H1 (cell line): ENCODE results near the gene MAML3. TPM values are rescaled to one million over a fixed set of nuclear protein-coding genes. Genes with fewer than 3 reads are reported as not detected.
A peak's percentile ranks its signal among the peaks of the same experiment; 100 is the strongest.

Source experiments
- CTCF ChIA-PET: fragments of 300-600 bp; sonication (Branson Sonifier 250); formaldehyde crosslinking; loops from one replicate; lab custom pipeline; 2021; ENCODE audit not compliant: partially characterized antibody; lab: Charles Lee
- POLR2A ChIA-PET: fragments of 300-600 bp; sonication (Branson Sonifier 250); formaldehyde crosslinking; loops from one replicate; lab custom pipeline; 2021; ENCODE audit warnings: inconsistent platforms; ENCODE audit not compliant: partially characterized antibody; lab: Charles Lee
- DNase-seq, 2 experiments: peaks; one replicate each; pipeline versions ENCODE4 v3.0.0 to v3.0.0-alpha.2; 2010 to 2022; ENCODE audit warnings: low spot score in 2 of 2, low read depth in 1 of 2, mixed read lengths in 1 of 2
- FAIRE-seq: peaks from 2 replicates; lab custom pipeline; 2011; peaks lifted over from hg19 to GRCh38; lab: Jason Lieb, UNC
- H2AFZ ChIP-seq: 2 replicates; pipeline ENCODE4 v1.8.1; 2012; ENCODE audit warnings: low read length, inconsistent platforms
- H2AK5ac ChIP-seq: 2 replicates; pipeline ENCODE4 v1.6.1; 2013; ENCODE audit warnings: low read depth, low read length
- H2BK120ac ChIP-seq: replicated peaks from 2 replicates; pipeline ENCODE3; 2013; ENCODE audit warnings: low read depth, low read length, inconsistent platforms
- H2BK12ac ChIP-seq: 2 replicates; pipeline ENCODE4 v1.6.1; 2013; ENCODE audit warnings: low read depth, low read length
- H2BK15ac ChIP-seq: 2 replicates; pipeline ENCODE4 v1.6.1; 2013; ENCODE audit warnings: low read length
- H2BK20ac ChIP-seq: 2 replicates; pipeline ENCODE4 v1.6.1; 2013; ENCODE audit warnings: low read length
- H2BK5ac ChIP-seq: 2 replicates; pipeline ENCODE4 v1.6.1; 2013; ENCODE audit warnings: low read depth, low read length
- H3K14ac ChIP-seq: 2 replicates; pipeline ENCODE4 v1.6.1; 2013; ENCODE audit warnings: inconsistent platforms; ENCODE audit not compliant: insufficient read length
- H3K18ac ChIP-seq: 2 replicates; pipeline ENCODE4 v1.6.1; 2013; ENCODE audit warnings: low read length; ENCODE audit errors: extremely low read depth
- H3K23ac ChIP-seq: 2 replicates; pipeline ENCODE4 v1.6.1; 2013; ENCODE audit warnings: inconsistent platforms; ENCODE audit not compliant: insufficient read length
- H3K23me2 ChIP-seq: 2 replicates; pipeline ENCODE4 v1.6.1; 2013; ENCODE audit warnings: low read depth, low read length
- H3K27ac ChIP-seq: 2 replicates; pipeline ENCODE4 v1.6.1; 2011; ENCODE audit warnings: low read depth, low read length, inconsistent platforms
- H3K27me3 ChIP-seq, 4 experiments: replicated peaks in 1 of 4; 1 replicate in 1 of 4; 2 replicates in 3 of 4; pipeline versions ENCODE4 v1.6.1 to v1.8.1; 2011 to 2013; ENCODE audit warnings: low read length in 3 of 4, mild to moderate bottlenecking in 3 of 4, inconsistent platforms in 2 of 4, mixed read lengths in 2 of 4, moderate library complexity in 1 of 4; ENCODE audit not compliant: control insufficient read depth in 3 of 4, insufficient read depth in 3 of 4; ENCODE audit errors: extremely low read depth in 1 of 4
- H3K36me3 ChIP-seq, 4 experiments: 2 replicates each; pipeline versions ENCODE4 v1.6.1 to v1.8.1; 2011 to 2013; ENCODE audit warnings: mild to moderate bottlenecking in 4 of 4, low read length in 3 of 4, moderate library complexity in 2 of 4, control low read depth in 1 of 4, inconsistent platforms in 1 of 4; ENCODE audit not compliant: insufficient read depth in 4 of 4, control insufficient read depth in 2 of 4
- H3K4ac ChIP-seq: replicated peaks from 2 replicates; pipeline ENCODE3; 2013; ENCODE audit warnings: low read length, low read depth, mixed read lengths, inconsistent platforms; ENCODE audit not compliant: insufficient read length
- H3K4me1 ChIP-seq, 4 experiments: replicated peaks in 1 of 4; 1 replicate in 1 of 4; 2 replicates in 3 of 4; pipeline versions ENCODE4 v1.6.1 to v1.8.1; 2011 to 2013; ENCODE audit warnings: low read length in 3 of 4, inconsistent platforms in 2 of 4, mixed read lengths in 1 of 4; ENCODE audit not compliant: insufficient read depth in 4 of 4, control insufficient read depth in 3 of 4
- H3K4me2 ChIP-seq, 2 experiments: 2 replicates each; pipeline versions ENCODE4 v1.6.1 to v1.8.1; 2011 to 2013; ENCODE audit warnings: low read depth in 2 of 2, low read length in 2 of 2, control low read depth in 1 of 2, inconsistent platforms in 1 of 2, mild to moderate bottlenecking in 1 of 2; ENCODE audit not compliant: insufficient read depth in 1 of 2
- H3K4me3 ChIP-seq, 4 experiments: fragments of 200-600, 300-600 bp in 1 of 4; sonication (generic), shearing (Covaris generic), sonication (Bioruptor Twin) in 1 of 4; 2 replicates each; pipeline versions ENCODE4 v1.5.1 to v1.8.1; 2011 to 2016; ENCODE audit warnings: low read length in 4 of 4, low read depth in 3 of 4, control low read depth in 2 of 4, inconsistent platforms in 2 of 4, mild to moderate bottlenecking in 2 of 4, mixed read lengths in 1 of 4, moderate library complexity in 1 of 4; ENCODE audit not compliant: insufficient read depth in 2 of 4; ENCODE audit errors: extremely low read depth in 1 of 4
- H3K56ac ChIP-seq: replicated peaks from 2 replicates; pipeline ENCODE3; 2013; ENCODE audit warnings: low read depth, mild to moderate bottlenecking, mixed read lengths, low read length, inconsistent platforms; ENCODE audit not compliant: insufficient read length
- H3K79me1 ChIP-seq: 2 replicates; pipeline ENCODE4 v1.6.1; 2013; ENCODE audit warnings: low read depth, low read length, control low read depth
- H3K79me2 ChIP-seq, 2 experiments: 2 replicates each; pipeline versions ENCODE4 v1.6.1 to v1.8.1; 2012 to 2013; ENCODE audit warnings: low read length in 2 of 2, mild to moderate bottlenecking in 2 of 2, inconsistent platforms in 1 of 2; ENCODE audit not compliant: insufficient read depth in 2 of 2, control insufficient read depth in 1 of 2
- H3K9ac ChIP-seq, 4 experiments: replicated peaks in 1 of 4; 1 replicate in 1 of 4; 2 replicates in 3 of 4; pipeline versions ENCODE4 v1.6.1 to v1.8.1; 2011 to 2013; ENCODE audit warnings: low read depth in 3 of 4, low read length in 3 of 4, control low read depth in 2 of 4, mild to moderate bottlenecking in 2 of 4, moderate library complexity in 2 of 4, inconsistent platforms in 1 of 4; ENCODE audit errors: extremely low read depth in 1 of 4
- H3K9me3 ChIP-seq, 2 experiments: 2 replicates each; pipeline versions ENCODE4 v1.6.1 to v1.8.1; 2012 to 2013; ENCODE audit warnings: mild to moderate bottlenecking in 2 of 2, moderate library complexity in 2 of 2, control low read depth in 1 of 2, inconsistent platforms in 1 of 2, low read depth in 1 of 2, low read length in 1 of 2, mixed read lengths in 1 of 2; ENCODE audit not compliant: insufficient read depth in 2 of 2
- H4K20me1 ChIP-seq, 2 experiments: replicated peaks in 1 of 2; 2 replicates each; pipeline versions ENCODE3 to v1.8.1; 2011 to 2013; ENCODE audit warnings: inconsistent platforms in 2 of 2, low read length in 2 of 2, mild to moderate bottlenecking in 1 of 2; ENCODE audit not compliant: insufficient read depth in 2 of 2, control insufficient read depth in 1 of 2
- H4K5ac ChIP-seq: 2 replicates; pipeline ENCODE4 v1.6.1; 2013; ENCODE audit warnings: low read length, low read depth, mixed read lengths, inconsistent platforms; ENCODE audit not compliant: insufficient read length
- H4K8ac ChIP-seq: 2 replicates; pipeline ENCODE4 v1.8.0; 2013; ENCODE audit warnings: mild to moderate bottlenecking, moderate library complexity, low read length, inconsistent platforms; ENCODE audit not compliant: insufficient read depth; ENCODE audit errors: extremely low read depth
- H4K91ac ChIP-seq: replicated peaks from 2 replicates; pipeline ENCODE3; 2013; ENCODE audit warnings: low read length, mixed read lengths, inconsistent platforms; ENCODE audit not compliant: insufficient read length
- TAF1 ChIP-seq: IDR thresholded peaks from 2 replicates; pipeline ENCODE4 v1.6.1; 2011; ENCODE audit warnings: mild to moderate bottlenecking, low read depth, low read length
- WGBS, 2 experiments: shearing (Covaris generic) in 1 of 2; methylation state at CpG; one replicate each; pipeline versions ENCODE4 v1.1.6 to v1.1.7; 2013 to 2015; ENCODE audit warnings: low lambda C conversion rate in 2 of 2, mixed read lengths in 2 of 2, inconsistent platforms in 1 of 2, low coverage in 1 of 2, missing lambda C conversion rate in 1 of 2; ENCODE audit not compliant: insufficient replicate concordance in 2 of 2, insufficient coverage in 1 of 2, insufficient read length in 1 of 2; ENCODE audit errors: extremely low coverage in 1 of 2, missing lambda C conversion rate in 1 of 2; 5-methylcytosine and 5-hydroxymethylcytosine counted together
- polyA plus RNA-seq, 7 experiments: library from polyadenylated mRNA; depleted of rRNA in 3 of 7; stranded (reverse) in 5 of 7; unstranded in 2 of 7; fragments of >200 nt in 5 of 7; fragments of 200-250 nt in 2 of 7; gene quantifications; 1 replicate in 5 of 7; 2 replicates in 1 of 7; 4 replicates in 1 of 7; pipeline versions ENCODE4 v1.2.1 to v1.2.3, GENCODE V29; 2011 to 2013; ENCODE audit warnings: missing spikeins in 2 of 7, mixed read lengths in 2 of 7
- total RNA-seq: library from RNA; stranded (reverse); fragmentation: NEBNext Ultra II Directional; extraction: Animal tissue kit (Norgen Biotek cat#: 25700); gene quantifications from 2 replicates; pipeline ENCODE4 v1.2.1, GENCODE V29; 2021
- TF ChIP-seq, protein P1 (sequence below): IDR thresholded peaks from 2 replicates; pipeline ENCODE4 v1.6.1; 2011; ENCODE audit warnings: low read depth, mild to moderate bottlenecking, low read length; ENCODE audit not compliant: insufficient read depth

MAML3 gene
- total and polyA plus RNA-seq, 2 of the 8 experiments (the other 6 are each of a cell fraction or from before 2014, with no cell fraction given): 2.1 to 5.7 TPM

DNA sequence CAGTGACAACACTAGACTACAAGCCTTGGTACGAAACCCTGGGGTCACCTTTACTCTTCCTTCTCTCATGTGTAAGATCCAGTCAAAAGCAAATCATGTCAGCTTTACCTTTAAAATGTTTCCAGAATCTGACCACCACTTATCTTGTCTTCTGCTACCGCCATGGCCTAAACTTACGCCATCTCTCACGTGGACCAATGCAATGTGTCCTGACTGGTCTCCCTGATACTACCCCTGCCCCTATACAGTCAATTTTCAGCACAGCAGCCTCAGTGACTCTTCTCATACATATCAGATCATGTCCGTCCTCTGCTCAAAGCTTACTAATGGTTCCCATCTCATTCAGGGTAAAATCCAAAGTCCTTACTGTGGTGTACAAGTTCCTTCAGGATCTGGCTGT, 15.0 kb upstream of the MAML3 start:
- no peak overlapping the region for H2BK12ac ChIP-seq
- H4K20me1 ChIP-seq: no peaks in the 10 kb centered on the region
- H3K4me1 ChIP-seq: no peaks in the 10 kb centered on the region
- DNase-seq (no peak), FAIRE-seq (no peak)
- H2BK5ac ChIP-seq: no peak overlapping the region
- H3K18ac ChIP-seq: no peak overlapping the region
- H3K4me3 ChIP-seq: no peak overlapping the region
- no peak overlapping the region for H4K91ac ChIP-seq
- H3K56ac ChIP-seq: no peak overlapping the region
- CTCF ChIA-PET: interaction anchor here (0.7 to 4.1 kb wide), 3 partner anchors 9 to 84 kb away, joined by 3 to 15 read pairs (median 4); no protein-coding TSS in a partner anchor
- no peak overlapping the region for H4K8ac ChIP-seq
- 0 out of 2 replicates have a peak overlapping the region, but pooled peaks have one; percentile 41 for H2BK20ac ChIP-seq
- H3K79me2 ChIP-seq: no peaks in the 10 kb centered on the region
- H3K23ac ChIP-seq: no peak overlapping the region
- H3K9ac ChIP-seq: no peak overlapping the region
- H3K9me3 ChIP-seq: no peaks in the 10 kb centered on the region
- H3K23me2 ChIP-seq: no peaks in the 10 kb centered on the region
- no peaks in the 10 kb centered on the region for H3K27me3 ChIP-seq
- H3K14ac ChIP-seq: no peak overlapping the region
- TF ChIP-seq TAF1: no peak
- TF ChIP-seq, protein P1, sequence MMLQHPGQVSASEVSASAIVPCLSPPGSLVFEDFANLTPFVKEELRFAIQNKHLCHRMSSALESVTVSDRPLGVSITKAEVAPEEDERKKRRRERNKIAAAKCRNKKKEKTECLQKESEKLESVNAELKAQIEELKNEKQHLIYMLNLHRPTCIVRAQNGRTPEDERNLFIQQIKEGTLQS: no peak
- H3K36me3 ChIP-seq: no peaks in the 10 kb centered on the region
- POLR2A ChIA-PET: interaction anchor here (0.7 kb wide), 1 partner anchor 15 kb away, joined by 3 read pairs; the partner anchor contains the start of gene MAML3
- no peak overlapping the region for H4K5ac ChIP-seq
- H3K4ac ChIP-seq: no peak overlapping the region
- no peak overlapping the region for H2BK120ac ChIP-seq
- H3K79me1 ChIP-seq: no peaks in the 10 kb centered on the region
- no peak overlapping the region for H3K27ac ChIP-seq
- no peak overlapping the region for H2AK5ac ChIP-seq
- 94% methylated on average over 5 of the region's 5 CpGs; no CpG with 5 or more reads in 1 of the 2 experiments for WGBS, 2 experiments
- no peak overlapping the region for H2AFZ ChIP-seq
- no peak overlapping the region for H2BK15ac ChIP-seq
- no peak overlapping the region for H3K4me2 ChIP-seq
